SK-N-SH treated with all-trans-retinoic acid at 6 μM for 48 hours (cell line): Measurements from ENCODE around the gene GID8.

ENCODE experiments used
- ATAC-seq: fragments of 200-7000 bp; cut with Tn5 transposase; 3 replicates; pipeline ENCODE4 v1.9.1; 2020; ENCODE audit warnings: mild to moderate bottlenecking, moderate library complexity
- ARNTL ChIP-seq: fragments of 450-650 bp; formaldehyde crosslinking; IDR thresholded peaks from 2 replicates; pipeline ENCODE4 v1.5.0; 2020; ENCODE audit warnings: low read depth, mild to moderate bottlenecking, moderate library complexity, borderline replicate concordance
- BACH2 ChIP-seq: fragments of 250-450 bp; sonication (Bioruptor Pico); IDR thresholded peaks from 2 replicates; pipeline ENCODE4 v1.9.0; 2021; ENCODE audit warnings: mild to moderate bottlenecking, borderline replicate concordance
- CREB5 ChIP-seq: fragments of 250-450 bp; sonication (Bioruptor Pico); IDR thresholded peaks from 2 replicates; pipeline ENCODE4 v1.5.1; 2020; ENCODE audit warnings: low read depth, mild to moderate bottlenecking, moderate library complexity
- CSDC2 ChIP-seq: fragments of 250-450 bp; sonication (Bioruptor Pico); IDR thresholded peaks from 2 replicates; pipeline ENCODE4 v1.5.0; 2020; ENCODE audit warnings: mild to moderate bottlenecking, moderate library complexity
- ESRRG ChIP-seq: fragments of 250-450 bp; sonication (Bioruptor Pico); IDR thresholded peaks from 2 replicates; pipeline ENCODE4 v1.6.1; 2021; ENCODE audit warnings: mild to moderate bottlenecking
- GLIS3 ChIP-seq: fragments of 250-450 bp; sonication (Bioruptor Pico); IDR thresholded peaks from 2 replicates; pipeline ENCODE4 v1.5.0; 2020; ENCODE audit warnings: mild to moderate bottlenecking, moderate library complexity
- ISL1 ChIP-seq: fragments of 250-450 bp; sonication (Bioruptor Pico); IDR thresholded peaks from 2 replicates; pipeline ENCODE4 v2.1.2; 2022; ENCODE audit warnings: mild to moderate bottlenecking, moderate library complexity
- OSR1 ChIP-seq: fragments of 250-450 bp; sonication (Bioruptor Pico); IDR thresholded peaks from 2 replicates; pipeline ENCODE4 v1.8.0; 2022; ENCODE audit warnings: moderate library complexity, mild to moderate bottlenecking, inconsistent platforms
- PATZ1 ChIP-seq: fragments of 250-450 bp; sonication (Bioruptor Pico); IDR thresholded peaks from 2 replicates; pipeline ENCODE4 v1.8.0; 2020; ENCODE audit warnings: mild to moderate bottlenecking, moderate library complexity, borderline replicate concordance
- PPARA ChIP-seq: fragments of 250-450 bp; sonication (Bioruptor Pico); IDR thresholded peaks from 2 replicates; pipeline ENCODE4 v1.5.0; 2020; ENCODE audit warnings: mild to moderate bottlenecking, borderline replicate concordance
- RARB ChIP-seq: fragments of 250-450 bp; sonication (Bioruptor Pico); IDR thresholded peaks from 2 replicates; pipeline ENCODE4 v1.8.0; 2021; ENCODE audit warnings: mild to moderate bottlenecking, moderate library complexity
- TCF4 ChIP-seq: fragments of 250-450 bp; sonication (Bioruptor Pico); IDR thresholded peaks from 2 replicates; pipeline ENCODE4 v1.8.0; 2021; ENCODE audit warnings: mild to moderate bottlenecking, moderate library complexity, borderline replicate concordance
- TOX ChIP-seq: fragments of 250-450 bp; sonication (Bioruptor Pico); IDR thresholded peaks from 2 replicates; pipeline ENCODE4 v1.8.0; 2021; ENCODE audit warnings: mild to moderate bottlenecking, moderate library complexity, borderline replicate concordance
- ZC3H10 ChIP-seq: fragments of 250-450 bp; sonication (Bioruptor Pico); IDR thresholded peaks from 2 replicates; pipeline ENCODE4 v1.5.1; 2021; ENCODE audit warnings: mild to moderate bottlenecking, moderate library complexity
- ZFP3 ChIP-seq: fragments of 250-450 bp; sonication (Bioruptor Pico); IDR thresholded peaks from 2 replicates; pipeline ENCODE4 v1.5.0; 2020; ENCODE audit warnings: mild to moderate bottlenecking, moderate library complexity
- ZFP30 ChIP-seq: fragments of 450-650 bp; formaldehyde crosslinking; IDR thresholded peaks from 2 replicates; pipeline ENCODE4 v1.5.0; 2022; ENCODE audit warnings: mild to moderate bottlenecking, moderate library complexity
- ZNF565 ChIP-seq: fragments of 450-650 bp; formaldehyde crosslinking; conservative IDR thresholded peaks from 2 replicates; pipeline ENCODE4 v1.5.0; 2020; ENCODE audit warnings: low read depth, mild to moderate bottlenecking, moderate library complexity
- ZNF70 ChIP-seq: fragments of 450-650 bp; formaldehyde crosslinking; IDR thresholded peaks from 2 replicates; pipeline ENCODE4 v1.5.0; 2020; ENCODE audit warnings: mild to moderate bottlenecking, moderate library complexity
- ZNF8 ChIP-seq: fragments of 450-650 bp; formaldehyde crosslinking; IDR thresholded peaks from 2 replicates; pipeline ENCODE4 v1.5.0; 2020; ENCODE audit warnings: mild to moderate bottlenecking, moderate library complexity
- TF ChIP-seq, protein P1 (sequence below): fragments of 250-450 bp; sonication (Bioruptor Pico); IDR thresholded peaks from 2 replicates; pipeline ENCODE4 v1.8.0; 2021; ENCODE audit warnings: low read depth, mild to moderate bottlenecking, moderate library complexity, borderline replicate concordance
- TF ChIP-seq, protein P2 (sequence below): fragments of 250-450 bp; sonication (Bioruptor Pico); IDR thresholded peaks from 2 replicates; pipeline ENCODE4 v1.5.1; 2021; ENCODE audit warnings: mild to moderate bottlenecking, moderate library complexity
- TF ChIP-seq, protein P3 (sequence below): fragments of 250-450 bp; sonication (Bioruptor Pico); IDR thresholded peaks from 2 replicates; pipeline ENCODE4 v1.5.0; 2020; ENCODE audit warnings: mild to moderate bottlenecking, moderate library complexity

Gene GID8

DNA sequence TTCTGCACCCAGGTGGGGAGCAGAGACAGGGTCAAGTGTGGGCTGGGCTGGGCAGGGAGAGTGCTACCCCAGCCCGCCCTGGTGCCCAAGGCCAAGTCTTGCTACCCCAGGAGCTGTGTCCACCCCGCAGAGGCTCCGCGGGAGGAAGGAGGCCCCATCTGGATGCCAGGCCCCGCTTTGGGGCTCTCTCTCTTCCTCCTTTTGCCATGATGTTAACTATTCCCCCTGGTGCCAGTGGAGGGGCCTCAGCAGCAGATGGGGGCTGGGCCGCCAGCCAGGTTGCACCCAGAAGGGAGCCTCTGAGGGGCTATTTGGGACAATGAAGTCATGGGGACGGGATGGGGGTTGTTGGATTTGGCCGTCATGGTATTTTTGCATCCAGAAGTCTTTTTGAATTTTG lies 23.9 kb downstream of the GID8 start:
- no peak for TF ChIP-seq CREB5 (CRISPR knock-in tag)
- no peak for TF ChIP-seq TCF4 (CRISPR knock-in tag)
- no peak for TF ChIP-seq ARNTL
- no peak for TF ChIP-seq PATZ1 (CRISPR knock-in tag)
- no peak for ATAC-seq

DNA sequence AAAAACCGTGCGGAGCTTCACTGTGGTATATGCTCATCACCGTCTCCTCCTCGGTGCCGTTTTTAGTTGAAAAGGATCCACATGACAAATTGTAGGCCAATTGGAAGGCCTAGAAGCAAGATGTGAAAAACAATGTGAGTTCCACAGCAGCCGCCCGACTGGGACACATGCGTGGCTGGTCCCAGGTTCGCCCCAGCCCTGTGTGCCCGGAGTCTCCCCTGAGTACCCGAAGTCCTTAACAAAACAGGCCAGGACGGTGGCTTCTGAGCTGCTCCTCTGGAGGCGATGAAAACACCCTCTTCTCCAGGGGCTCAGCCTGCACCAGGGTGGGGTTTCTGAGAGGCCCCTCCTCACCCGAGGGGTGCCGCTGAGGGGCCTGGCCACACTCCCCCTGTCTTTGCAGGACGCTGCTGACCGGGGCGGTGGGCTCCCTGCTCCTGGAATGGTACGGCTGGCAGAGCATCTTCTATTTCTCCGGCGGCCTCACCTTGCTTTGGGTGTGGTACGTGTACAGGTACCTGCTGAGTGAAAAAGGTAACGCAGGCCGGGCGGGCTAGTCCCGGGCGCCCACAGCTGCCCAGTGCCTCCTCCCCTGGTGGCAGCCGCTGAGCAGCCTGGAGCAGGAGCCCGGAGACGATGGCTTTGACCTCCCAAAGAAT lies 24.4 kb downstream of the GID8 start:
- ATAC-seq, result no peak
- TF ChIP-seq, protein P1, sequence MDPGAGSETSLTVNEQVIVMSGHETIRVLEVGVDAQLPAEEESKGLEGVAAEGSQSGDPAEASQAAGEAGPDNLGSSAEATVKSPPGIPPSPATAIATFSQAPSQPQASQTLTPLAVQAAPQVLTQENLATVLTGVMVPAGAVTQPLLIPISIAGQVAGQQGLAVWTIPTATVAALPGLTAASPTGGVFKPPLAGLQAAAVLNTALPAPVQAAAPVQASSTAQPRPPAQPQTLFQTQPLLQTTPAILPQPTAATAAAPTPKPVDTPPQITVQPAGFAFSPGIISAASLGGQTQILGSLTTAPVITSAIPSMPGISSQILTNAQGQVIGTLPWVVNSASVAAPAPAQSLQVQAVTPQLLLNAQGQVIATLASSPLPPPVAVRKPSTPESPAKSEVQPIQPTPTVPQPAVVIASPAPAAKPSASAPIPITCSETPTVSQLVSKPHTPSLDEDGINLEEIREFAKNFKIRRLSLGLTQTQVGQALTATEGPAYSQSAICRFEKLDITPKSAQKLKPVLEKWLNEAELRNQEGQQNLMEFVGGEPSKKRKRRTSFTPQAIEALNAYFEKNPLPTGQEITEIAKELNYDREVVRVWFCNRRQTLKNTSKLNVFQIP (CRISPR knock-in tag), result no peak
- TF ChIP-seq ZC3H10 (CRISPR knock-in tag) (no peak), ISL1 (CRISPR knock-in tag) (no peak), TCF4 (CRISPR knock-in tag) (no peak), RARB (CRISPR knock-in tag) (no peak), PATZ1 (CRISPR knock-in tag) (no peak), PPARA (CRISPR knock-in tag) (no peak), ESRRG (CRISPR knock-in tag) (no peak), ZFP30 (CRISPR knock-in tag) (no peak), CREB5 (CRISPR knock-in tag) (no peak), OSR1 (CRISPR knock-in tag) (no peak), ZNF565 (CRISPR knock-in tag) (no peak), GLIS3 (CRISPR knock-in tag) (no peak), ZFP3 (CRISPR knock-in tag) (no peak), ARNTL (no peak), CSDC2 (CRISPR knock-in tag) (no peak), ZNF70 (CRISPR knock-in tag) (no peak), ZNF8 (CRISPR knock-in tag) (no peak), BACH2 (no peak)
- TF ChIP-seq, protein P2, sequence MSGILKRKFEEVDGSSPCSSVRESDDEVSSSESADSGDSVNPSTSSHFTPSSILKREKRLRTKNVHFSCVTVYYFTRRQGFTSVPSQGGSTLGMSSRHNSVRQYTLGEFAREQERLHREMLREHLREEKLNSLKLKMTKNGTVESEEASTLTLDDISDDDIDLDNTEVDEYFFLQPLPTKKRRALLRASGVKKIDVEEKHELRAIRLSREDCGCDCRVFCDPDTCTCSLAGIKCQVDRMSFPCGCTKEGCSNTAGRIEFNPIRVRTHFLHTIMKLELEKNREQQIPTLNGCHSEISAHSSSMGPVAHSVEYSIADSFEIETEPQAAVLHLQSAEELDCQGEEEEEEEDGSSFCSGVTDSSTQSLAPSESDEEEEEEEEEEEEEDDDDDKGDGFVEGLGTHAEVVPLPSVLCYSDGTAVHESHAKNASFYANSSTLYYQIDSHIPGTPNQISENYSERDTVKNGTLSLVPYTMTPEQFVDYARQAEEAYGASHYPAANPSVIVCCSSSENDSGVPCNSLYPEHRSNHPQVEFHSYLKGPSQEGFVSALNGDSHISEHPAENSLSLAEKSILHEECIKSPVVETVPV (CRISPR knock-in tag), result no peak

GRCh38 chr20:62962891-62963613 lies 25.1 kb downstream of the GID8 start:
- no peak for ATAC-seq
- TF ChIP-seq ARNTL (no peak), PPARA (CRISPR knock-in tag) (no peak), ZFP30 (CRISPR knock-in tag) (no peak), RARB (CRISPR knock-in tag) (no peak), ESRRG (CRISPR knock-in tag) (no peak), ZC3H10 (CRISPR knock-in tag) (no peak), TOX (no peak), CSDC2 (CRISPR knock-in tag) (no peak), ZNF8 (CRISPR knock-in tag) (no peak), ZNF565 (CRISPR knock-in tag) (no peak)
- TF ChIP-seq, protein P3, sequence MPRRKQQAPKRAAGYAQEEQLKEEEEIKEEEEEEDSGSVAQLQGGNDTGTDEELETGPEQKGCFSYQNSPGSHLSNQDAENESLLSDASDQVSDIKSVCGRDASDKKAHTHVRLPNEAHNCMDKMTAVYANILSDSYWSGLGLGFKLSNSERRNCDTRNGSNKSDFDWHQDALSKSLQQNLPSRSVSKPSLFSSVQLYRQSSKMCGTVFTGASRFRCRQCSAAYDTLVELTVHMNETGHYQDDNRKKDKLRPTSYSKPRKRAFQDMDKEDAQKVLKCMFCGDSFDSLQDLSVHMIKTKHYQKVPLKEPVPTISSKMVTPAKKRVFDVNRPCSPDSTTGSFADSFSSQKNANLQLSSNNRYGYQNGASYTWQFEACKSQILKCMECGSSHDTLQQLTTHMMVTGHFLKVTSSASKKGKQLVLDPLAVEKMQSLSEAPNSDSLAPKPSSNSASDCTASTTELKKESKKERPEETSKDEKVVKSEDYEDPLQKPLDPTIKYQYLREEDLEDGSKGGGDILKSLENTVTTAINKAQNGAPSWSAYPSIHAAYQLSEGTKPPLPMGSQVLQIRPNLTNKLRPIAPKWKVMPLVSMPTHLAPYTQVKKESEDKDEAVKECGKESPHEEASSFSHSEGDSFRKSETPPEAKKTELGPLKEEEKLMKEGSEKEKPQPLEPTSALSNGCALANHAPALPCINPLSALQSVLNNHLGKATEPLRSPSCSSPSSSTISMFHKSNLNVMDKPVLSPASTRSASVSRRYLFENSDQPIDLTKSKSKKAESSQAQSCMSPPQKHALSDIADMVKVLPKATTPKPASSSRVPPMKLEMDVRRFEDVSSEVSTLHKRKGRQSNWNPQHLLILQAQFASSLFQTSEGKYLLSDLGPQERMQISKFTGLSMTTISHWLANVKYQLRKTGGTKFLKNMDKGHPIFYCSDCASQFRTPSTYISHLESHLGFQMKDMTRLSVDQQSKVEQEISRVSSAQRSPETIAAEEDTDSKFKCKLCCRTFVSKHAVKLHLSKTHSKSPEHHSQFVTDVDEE (CRISPR knock-in tag), result no peak
- TF ChIP-seq, protein P2 (CRISPR knock-in tag), result no peak
